HG03571 (cell line): ENCODE results near the gene ALLC.
"Not testable (repeated sequence)": the region's sequence is repeated elsewhere in the genome, so short reads cannot be mapped to it uniquely, and the experiment has no call there.

Experiments used
- ATAC-seq: cut with Tn5 transposase; IDR thresholded peaks from one replicate; pipeline ENCODE4 v1.9.1; 2021; ENCODE audit not compliant: unreplicated experiment

The ALLC gene

GRCh38 chr2:3654011-3654410, 4.0 kb upstream of the ALLC start:
- no peak for ATAC-seq

- no peak for ATAC-seq
Measured at GRCh38 chr2:3654531-3655225, 3.3 kb upstream of the ALLC start.

GRCh38 chr2:3655871-3656761, 1.9 kb upstream of the ALLC start:
- no peak for ATAC-seq

- ATAC-seq, result no peak
Measured at GRCh38 chr2:3656762-3657721, 958 bp upstream of the ALLC start.

- ATAC-seq, result no peak
Measured at GRCh38 chr2:3659447-3660432, 1.7 kb downstream of the ALLC start.

GRCh38 chr2:3660640-3661039, 2.6 kb downstream of the ALLC start:
- ATAC-seq, result not testable (repeated sequence)

GRCh38 chr2:3661149-3661660, 3.2 kb downstream of the ALLC start:
- ATAC-seq, result no peak

GRCh38 chr2:3662239-3662638, 4.2 kb downstream of the ALLC start:
- ATAC-seq, result no peak

GRCh38 chr2:3664118-3664517, 6.1 kb downstream of the ALLC start:
- ATAC-seq, result no peak

GRCh38 chr2:3664925-3665324, 6.9 kb downstream of the ALLC start:
- no peak for ATAC-seq

GRCh38 chr2:3665886-3666612, 8.0 kb downstream of the ALLC start:
- no peak for ATAC-seq

- ATAC-seq, result no peak
Measured at GRCh38 chr2:3666613-3666975, 8.6 kb downstream of the ALLC start.

GRCh38 chr2:3667151-3667631, 9.2 kb downstream of the ALLC start:
- no peak for ATAC-seq

- ATAC-seq, result no peak
Measured at GRCh38 chr2:3669656-3670055, 11.7 kb downstream of the ALLC start.

GRCh38 chr2:3670376-3670775, 12.4 kb downstream of the ALLC start:
- ATAC-seq, result no peak

- ATAC-seq, result no peak
Measured at GRCh38 chr2:3670941-3671340, 12.9 kb downstream of the ALLC start.

- no peak for ATAC-seq
Measured at GRCh38 chr2:3672861-3673678, 15.1 kb downstream of the ALLC start.
